Measurements from ENCODE around the gene BDNF.

BDNF gene

DNA sequence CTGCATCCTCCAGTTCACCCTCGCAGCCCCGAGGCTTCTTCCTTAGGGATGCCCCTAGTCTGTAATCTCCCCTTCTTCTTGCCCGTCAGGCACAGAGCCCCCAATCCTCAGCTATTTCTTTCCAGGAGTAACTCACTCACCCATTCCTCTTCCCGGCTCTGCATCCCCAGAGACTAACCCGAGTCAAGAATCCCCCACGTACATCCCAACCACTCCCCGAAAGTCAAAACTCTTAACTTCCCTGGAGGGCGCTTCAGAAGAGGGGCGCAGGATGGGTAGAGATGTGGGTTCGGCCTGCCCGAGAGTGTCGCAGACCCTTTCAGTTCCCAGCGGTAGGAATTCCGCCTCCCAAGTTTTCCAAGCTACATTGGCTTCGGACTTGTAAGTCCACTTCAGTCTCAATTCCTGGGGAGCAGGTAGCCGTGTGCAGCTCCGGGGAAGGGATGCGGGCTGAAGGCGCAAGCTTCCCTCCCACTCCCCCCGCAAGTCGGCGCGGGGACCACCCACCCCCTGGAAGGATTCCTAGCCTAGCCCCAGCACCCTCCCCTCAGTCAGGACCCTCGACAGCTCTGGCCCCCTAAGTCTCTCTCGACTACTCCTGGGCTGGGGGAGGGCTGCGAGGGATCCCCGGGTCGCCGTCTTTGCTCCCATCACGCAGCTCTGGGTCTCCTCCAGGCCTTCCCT is 871 bp downstream of the BDNF start:
- peak overlapping the region; percentile 4; the same call in 1 of the 2 replicates for H3K4me3 ChIP-seq
- peak in 1 of 2 experiments; percentile 9 for DNase-seq (ENCODE audit: low spot score in 2 of 2)
- no peaks in the 10 kb centered on the region for H3K4me1 ChIP-seq

DNA sequence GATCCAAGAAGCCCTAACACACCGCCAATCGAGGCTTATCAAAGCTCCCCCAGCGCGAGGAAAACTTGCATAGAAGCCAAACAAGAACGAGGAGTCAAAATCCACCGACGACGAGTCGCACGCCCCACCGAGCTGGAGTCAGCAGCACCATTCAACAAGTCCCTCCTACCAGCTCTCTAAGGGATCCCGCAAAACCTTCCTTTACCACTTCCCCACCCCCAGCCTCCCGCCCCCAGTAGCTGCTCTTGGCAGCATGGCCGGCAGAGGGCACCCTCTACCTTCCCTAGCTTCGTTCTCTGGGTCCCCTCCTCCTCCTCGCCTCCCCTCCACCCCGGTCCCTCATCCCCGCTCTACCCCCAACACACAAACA is 1.4 kb downstream of the BDNF start:
- Histone ChIP-seq H3K4me1 (no peaks in the 10 kb centered on the region), H3K36me3 (replicated peaks) (no peaks in the 10 kb centered on the region), H3K27me3 (ENCODE audit: low read depth) (peaks cover 59% of the 10 kb centered on the region), H3K9me3 (no peaks in the 10 kb centered on the region), H3K4me3 (no peak overlapping the region)
- peak; percentile 84 to 91 for DNase-seq (ENCODE audit: low spot score in 2 of 2)
- in situ Hi-C loops (cut with MboI; ENCODE audit: low sequenced_read_pairs), result loop anchor here (25.0 kb wide), 1 partner anchor 1638 kb away; no protein-coding TSS in a partner anchor

More for the DNA sequence above, 871 bp downstream of the BDNF start:
- in situ Hi-C loops (cut with MboI; ENCODE audit: low sequenced_read_pairs), result loop anchor here (25.0 kb wide), 1 partner anchor 1638 kb away; no protein-coding TSS in a partner anchor
- Histone ChIP-seq H3K36me3 (replicated peaks) (no peaks in the 10 kb centered on the region), H3K27me3 (ENCODE audit: low read depth) (peaks cover 59% of the 10 kb centered on the region), H3K9me3 (no peaks in the 10 kb centered on the region)

DNA sequence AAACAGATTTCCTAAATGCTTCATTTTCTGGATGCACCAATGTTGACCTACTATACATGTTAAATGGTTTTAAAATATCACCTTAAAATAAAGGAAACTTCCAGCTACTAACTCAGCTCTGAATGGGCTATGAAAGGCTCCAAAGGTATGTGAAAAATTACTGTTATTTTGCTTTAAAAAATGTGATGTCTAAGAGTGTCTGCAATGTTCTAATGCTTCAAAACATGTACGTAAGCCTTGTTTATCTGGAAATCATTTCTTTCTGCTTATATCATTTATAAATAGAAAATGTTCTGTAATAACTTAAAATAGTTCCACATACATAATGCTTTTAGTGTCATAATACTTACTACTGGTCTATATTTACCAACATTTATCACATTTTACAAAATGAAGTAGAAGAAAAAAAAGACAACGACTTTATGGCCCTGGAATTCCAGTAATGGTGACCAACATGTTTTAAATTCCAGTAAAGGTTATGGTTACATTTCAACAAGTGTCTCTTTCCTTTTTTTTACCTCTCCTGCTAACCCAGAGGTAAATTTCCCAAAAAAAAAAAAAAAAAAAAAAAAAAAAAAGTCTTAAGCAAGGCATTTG is 2.5 kb downstream of the BDNF start:
- in situ Hi-C loops (cut with MboI; ENCODE audit: low sequenced_read_pairs), result loop anchor here (25.0 kb wide), 1 partner anchor 1640 kb away; no protein-coding TSS in a partner anchor
- no peaks in the 10 kb centered on the region for H3K4me1 ChIP-seq
- DNase-seq (ENCODE audit: low spot score in 2 of 2), result no peak
- H3K27me3 ChIP-seq (ENCODE audit: low read depth), result peaks cover 49% of the 10 kb centered on the region
- no peak overlapping the region for H3K4me3 ChIP-seq
- H3K36me3 ChIP-seq (replicated peaks), result no peaks in the 10 kb centered on the region
- H3K9me3 ChIP-seq, result no peaks in the 10 kb centered on the region

DNA sequence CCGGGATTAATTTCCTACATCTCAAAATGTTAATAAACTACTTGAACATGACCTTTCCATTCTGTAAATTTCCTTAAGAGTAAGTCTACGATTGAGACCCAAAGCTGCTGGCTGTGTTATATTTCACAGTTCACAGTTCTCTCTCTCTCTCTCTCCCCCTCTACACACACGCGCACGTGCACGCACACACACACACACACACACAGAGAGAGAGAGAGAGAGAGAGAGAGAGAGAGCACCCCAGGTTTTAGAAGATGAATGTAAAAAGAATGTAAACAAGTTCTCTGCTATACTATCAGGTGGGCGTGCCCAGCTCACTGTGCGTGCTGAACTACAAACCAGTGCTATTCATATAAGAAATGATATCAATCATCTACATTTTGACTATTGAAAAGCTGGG is 3.3 kb downstream of the BDNF start:
- in situ Hi-C loops (cut with MboI; ENCODE audit: low sequenced_read_pairs), result loop anchor here (25.0 kb wide), 1 partner anchor 1640 kb away; no protein-coding TSS in a partner anchor
- DNase-seq (ENCODE audit: low spot score in 2 of 2), result no peak
- H3K27me3 ChIP-seq (ENCODE audit: low read depth), result peaks cover 42% of the 10 kb centered on the region
- no peak overlapping the region for H3K4me3 ChIP-seq
- H3K36me3 ChIP-seq (replicated peaks), result no peaks in the 10 kb centered on the region
- no peaks in the 10 kb centered on the region for H3K9me3 ChIP-seq
- H3K4me1 ChIP-seq, result no peaks in the 10 kb centered on the region

DNA sequence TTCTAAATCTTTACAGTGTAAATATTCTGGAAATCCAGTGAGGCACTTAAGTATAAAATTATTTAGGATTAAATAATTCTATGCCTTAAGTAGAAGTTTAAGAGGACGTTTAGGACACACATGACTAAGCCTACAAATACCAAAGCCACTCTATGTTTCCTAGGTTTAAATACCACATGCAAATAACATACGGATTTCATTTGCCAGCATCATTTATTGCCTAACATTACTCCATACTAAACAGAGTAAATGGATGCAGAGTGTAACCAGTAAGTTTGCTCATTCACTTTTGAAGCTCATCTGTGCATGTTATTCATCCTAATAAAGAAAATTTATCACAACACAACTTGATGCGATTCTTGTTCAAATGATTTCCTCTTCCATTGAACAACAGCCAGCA is 4.1 kb downstream of the BDNF start:
- Histone ChIP-seq H3K36me3 (replicated peaks) (no peaks in the 10 kb centered on the region), H3K9me3 (no peaks in the 10 kb centered on the region), H3K27me3 (ENCODE audit: low read depth) (peaks cover 37% of the 10 kb centered on the region), H3K4me3 (no peak overlapping the region), H3K4me1 (no peaks in the 10 kb centered on the region)
- no peak for DNase-seq (ENCODE audit: low spot score in 2 of 2)
- in situ Hi-C loops (cut with MboI; ENCODE audit: low sequenced_read_pairs), result loop anchor here (25.0 kb wide), 1 partner anchor 1641 kb away; no protein-coding TSS in a partner anchor

DNA sequence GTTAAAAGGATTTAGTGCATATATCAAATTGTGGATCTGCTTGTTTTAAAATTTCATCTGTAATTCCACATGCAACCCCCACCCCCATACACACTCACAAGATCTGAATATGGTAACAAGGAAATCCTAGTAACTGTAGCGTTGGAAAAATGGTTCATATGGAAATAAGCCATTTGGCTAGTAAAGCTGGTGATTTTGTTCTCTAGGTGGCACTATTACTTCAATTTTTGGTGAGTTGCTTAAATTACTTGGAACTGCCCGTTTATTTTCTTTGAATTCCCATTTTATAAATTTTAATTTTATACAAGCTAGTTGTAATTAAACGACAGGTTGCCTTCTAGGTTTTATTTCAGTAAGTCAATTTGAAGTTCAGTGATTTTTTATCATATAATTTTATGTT is 5.3 kb downstream of the BDNF start:
- no peaks in the 10 kb centered on the region for H3K4me1 ChIP-seq
- peaks cover 29% of the 10 kb centered on the region for H3K27me3 ChIP-seq (ENCODE audit: low read depth)
- no peaks in the 10 kb centered on the region for H3K9me3 ChIP-seq
- in situ Hi-C loops (cut with MboI; ENCODE audit: low sequenced_read_pairs), result loop anchor here (25.0 kb wide), 1 partner anchor 1642 kb away; no protein-coding TSS in a partner anchor
- peak in 1 of 2 experiments; percentile 27 for DNase-seq (ENCODE audit: low spot score in 2 of 2)
- H3K36me3 ChIP-seq (replicated peaks), result no peaks in the 10 kb centered on the region
- H3K4me3 ChIP-seq, result no peak overlapping the region

DNA sequence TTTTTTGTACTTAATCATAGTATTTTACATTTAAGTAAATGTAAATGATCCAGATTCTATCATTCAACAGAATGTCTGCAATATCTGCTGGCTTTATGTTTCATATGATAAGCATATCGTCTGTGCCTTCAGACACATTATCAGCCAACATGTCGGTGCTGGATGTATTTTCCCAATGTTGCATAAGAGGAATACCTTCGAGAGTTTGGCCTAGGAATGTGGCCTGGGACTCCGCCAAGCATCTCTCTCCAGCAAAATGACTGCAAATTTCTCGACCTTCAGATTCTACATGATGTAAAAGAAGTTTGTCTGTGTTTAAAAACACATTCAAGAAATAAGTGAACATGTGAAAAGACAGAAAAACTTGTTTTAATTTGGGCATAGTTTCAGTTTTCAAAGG is 6.9 kb downstream of the BDNF start:
- no peaks in the 10 kb centered on the region for H3K9me3 ChIP-seq
- H3K36me3 ChIP-seq (replicated peaks), result no peaks in the 10 kb centered on the region
- peaks cover 20% of the 10 kb centered on the region for H3K27me3 ChIP-seq (ENCODE audit: low read depth)
- H3K4me1 ChIP-seq, result no peaks in the 10 kb centered on the region
- no peak overlapping the region for H3K4me3 ChIP-seq
- no peak for DNase-seq (ENCODE audit: low spot score in 2 of 2)
- in situ Hi-C loops (cut with MboI; ENCODE audit: low sequenced_read_pairs), result loop anchor here (25.0 kb wide), 1 partner anchor 1644 kb away; no protein-coding TSS in a partner anchor

DNA sequence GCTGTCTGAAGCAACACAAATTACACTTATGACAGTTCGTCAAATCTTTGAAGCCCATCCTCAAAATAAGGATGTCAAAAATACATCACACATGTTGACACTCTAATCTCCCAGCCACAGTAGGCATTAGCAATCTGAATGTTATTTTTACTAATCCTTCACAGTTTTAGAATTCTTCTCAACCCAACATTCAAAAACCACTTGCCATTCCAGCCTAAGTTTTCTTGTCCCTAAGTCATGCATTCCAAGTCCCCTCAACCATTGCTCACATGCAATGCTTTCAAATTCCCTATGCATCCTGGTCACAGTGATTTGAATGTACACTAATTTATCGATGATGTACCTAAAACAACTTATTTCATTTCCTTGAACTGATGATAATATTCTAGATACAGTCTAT is 7.5 kb downstream of the BDNF start:
- in situ Hi-C loops (cut with MboI; ENCODE audit: low sequenced_read_pairs), result loop anchor here (25.0 kb wide), 1 partner anchor 1645 kb away; no protein-coding TSS in a partner anchor
- no peaks in the 10 kb centered on the region for H3K36me3 ChIP-seq (replicated peaks)
- H3K27me3 ChIP-seq (ENCODE audit: low read depth), result peaks cover 19% of the 10 kb centered on the region
- no peaks in the 10 kb centered on the region for H3K9me3 ChIP-seq
- H3K4me3 ChIP-seq, result no peak overlapping the region
- DNase-seq (ENCODE audit: low spot score in 2 of 2), result no peak
- no peaks in the 10 kb centered on the region for H3K4me1 ChIP-seq

DNA sequence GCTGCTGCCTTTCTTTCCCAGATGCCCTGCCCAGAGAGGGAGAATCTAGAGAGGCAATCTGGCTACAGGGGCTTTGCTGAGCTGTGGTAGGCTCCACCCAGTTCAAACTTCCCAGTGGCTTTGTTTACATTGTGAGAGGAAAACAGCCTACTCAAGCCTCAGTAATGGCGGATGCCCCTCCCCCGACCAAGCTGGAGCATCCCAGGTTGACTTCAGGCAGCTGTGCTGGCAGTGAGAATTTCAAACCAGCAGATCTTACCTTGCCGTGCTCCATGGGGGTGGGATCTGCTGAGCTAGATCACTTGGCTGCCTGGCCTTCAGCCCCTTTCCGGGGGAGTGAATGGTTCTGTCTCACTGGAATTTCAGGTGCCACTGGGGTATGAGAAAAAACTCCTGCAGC is 12.2 kb downstream of the BDNF start:
- Histone ChIP-seq H3K27me3 (ENCODE audit: low read depth) (0 out of 2 replicates have a peak, but pooled peaks cover 5% of the 10 kb centered on the region), H3K4me3 (no peak overlapping the region), H3K36me3 (replicated peaks) (no peaks in the 10 kb centered on the region), H3K4me1 (no peaks in the 10 kb centered on the region), H3K9me3 (no peaks in the 10 kb centered on the region)
- no peak for DNase-seq (ENCODE audit: low spot score in 2 of 2)
- in situ Hi-C loops (cut with MboI; ENCODE audit: low sequenced_read_pairs), result loop anchor here (25.0 kb wide), 1 partner anchor 1649 kb away; no protein-coding TSS in a partner anchor

DNA sequence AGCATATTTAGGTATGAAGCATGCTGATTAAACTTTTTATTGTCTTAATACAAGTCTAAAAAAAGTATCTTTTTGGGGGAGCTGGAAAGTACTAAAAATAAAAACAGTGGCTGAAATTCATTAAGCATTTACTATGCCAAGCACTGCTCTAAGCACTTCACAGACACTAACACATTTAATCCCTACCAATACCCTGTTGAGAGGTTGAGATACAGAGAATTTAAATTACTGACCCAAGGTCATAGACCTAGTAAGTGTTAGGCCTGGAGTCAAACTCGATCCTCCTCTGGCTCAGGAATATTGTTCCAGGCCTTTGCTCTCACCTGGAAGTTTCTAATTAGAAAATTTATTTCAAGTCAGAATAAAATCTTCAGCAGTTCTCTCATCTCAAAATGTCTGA is 18.6 kb downstream of the BDNF start:
- Histone ChIP-seq H3K9me3 (no peaks in the 10 kb centered on the region), H3K27me3 (ENCODE audit: low read depth) (no peaks in the 10 kb centered on the region), H3K4me3 (no peak overlapping the region), H3K36me3 (replicated peaks) (no peaks in the 10 kb centered on the region), H3K4me1 (no peaks in the 10 kb centered on the region)
- in situ Hi-C loops (cut with MboI; ENCODE audit: low sequenced_read_pairs), result loop anchor here (25.0 kb wide), 1 partner anchor 1656 kb away; no protein-coding TSS in a partner anchor
- DNase-seq (ENCODE audit: low spot score in 2 of 2), result no peak

DNA sequence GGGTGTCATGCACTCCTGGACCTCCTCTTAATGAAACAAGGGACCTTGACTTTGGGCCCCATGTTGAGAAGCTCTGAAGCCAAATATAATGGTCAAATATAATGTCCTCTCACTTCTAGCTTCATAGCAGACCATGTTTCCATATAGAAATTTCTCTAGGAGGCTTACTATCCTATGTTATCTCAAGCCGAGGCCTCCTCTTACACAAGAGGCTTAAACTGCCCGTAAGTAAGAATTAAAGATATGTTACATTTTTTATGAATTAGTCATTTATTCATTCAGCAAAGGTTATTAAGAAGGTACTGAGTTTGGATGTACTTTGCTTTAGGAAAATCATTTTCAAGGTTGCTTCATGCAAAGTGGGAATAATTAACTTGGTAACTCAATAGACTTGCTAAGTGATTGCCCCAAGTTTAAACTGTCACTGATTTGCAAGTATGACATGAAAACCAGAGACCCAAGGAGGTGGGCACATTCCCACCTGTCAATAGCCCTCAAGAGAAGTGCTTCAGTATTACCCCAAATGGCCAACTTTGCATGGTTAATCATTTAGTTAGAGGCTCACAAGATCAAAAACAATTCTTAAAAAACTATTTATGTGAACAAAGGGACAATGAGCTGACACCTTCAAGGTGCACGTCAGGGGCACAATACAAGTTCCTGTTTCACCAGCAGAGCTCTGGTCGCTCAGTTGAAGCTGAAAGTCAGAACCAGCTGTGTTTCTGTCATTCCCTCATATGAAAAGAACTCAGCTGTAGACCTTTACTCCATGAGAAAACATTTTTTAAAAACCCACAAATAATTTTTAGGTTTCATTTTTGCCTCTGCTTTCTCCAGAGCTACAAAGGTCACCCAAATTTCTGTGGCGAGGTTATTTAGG is 20.9 kb downstream of the BDNF start:
- H3K27me3 ChIP-seq (ENCODE audit: low read depth), result no peaks in the 10 kb centered on the region
- in situ Hi-C loops (cut with MboI; ENCODE audit: low sequenced_read_pairs), result loop anchor here (25.0 kb wide), 1 partner anchor 1658 kb away; no protein-coding TSS in a partner anchor
- H3K4me1 ChIP-seq, result no peaks in the 10 kb centered on the region
- H3K9me3 ChIP-seq, result no peaks in the 10 kb centered on the region
- H3K4me3 ChIP-seq, result no peak overlapping the region
- no peak for DNase-seq (ENCODE audit: low spot score in 2 of 2)
- no peaks in the 10 kb centered on the region for H3K36me3 ChIP-seq (replicated peaks)

DNA sequence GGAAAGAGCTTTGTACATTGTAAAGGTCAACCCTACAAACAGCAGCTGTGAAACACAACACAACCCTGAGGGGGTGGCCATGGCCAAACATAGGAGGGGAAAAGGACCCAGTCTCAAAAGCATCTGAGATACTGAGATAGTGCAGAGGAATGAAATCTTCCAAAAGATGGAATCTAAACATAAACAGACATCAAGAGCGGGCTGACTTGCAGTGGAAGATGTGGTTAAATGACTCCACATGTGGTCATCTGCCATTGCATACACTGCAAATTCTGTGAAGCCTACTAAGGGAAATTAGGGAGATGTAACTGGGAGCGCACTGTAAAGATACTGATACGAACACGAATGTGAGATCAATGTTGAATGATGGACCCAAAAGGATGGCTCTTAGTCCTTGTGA is 22.0 kb downstream of the BDNF start:
- in situ Hi-C loops (cut with MboI; ENCODE audit: low sequenced_read_pairs), result loop anchor here (25.0 kb wide), 1 partner anchor 1659 kb away; no protein-coding TSS in a partner anchor
- no peak overlapping the region for H3K4me3 ChIP-seq
- no peaks in the 10 kb centered on the region for H3K4me1 ChIP-seq
- no peaks in the 10 kb centered on the region for H3K9me3 ChIP-seq
- DNase-seq (ENCODE audit: low spot score in 2 of 2), result no peak
- no peaks in the 10 kb centered on the region for H3K36me3 ChIP-seq (replicated peaks)
- no peaks in the 10 kb centered on the region for H3K27me3 ChIP-seq (ENCODE audit: low read depth)

DNA sequence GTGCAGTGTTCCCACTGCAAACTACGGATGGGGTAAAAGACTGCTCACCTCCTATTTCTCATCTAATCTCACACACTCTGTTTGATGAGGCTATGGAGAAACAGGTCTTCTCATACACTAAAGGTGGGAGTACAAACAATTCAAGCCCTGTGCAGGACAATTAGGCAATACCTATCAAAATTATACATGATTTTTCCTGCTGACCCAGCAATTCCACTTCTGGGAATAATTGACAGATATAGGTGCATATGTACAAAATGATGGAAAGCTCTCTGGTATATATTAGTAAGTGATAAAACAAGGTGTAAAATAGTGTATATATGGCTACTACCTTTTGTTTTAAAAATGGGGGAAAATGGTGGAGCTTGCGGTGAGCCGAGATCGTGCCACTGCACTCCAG is 23.1 kb downstream of the BDNF start:
- no peaks in the 10 kb centered on the region for H3K27me3 ChIP-seq (ENCODE audit: low read depth)
- H3K4me1 ChIP-seq, result no peaks in the 10 kb centered on the region
- in situ Hi-C loops (cut with MboI; ENCODE audit: low sequenced_read_pairs), result loop anchor here (25.0 kb wide), 1 partner anchor 1660 kb away; no protein-coding TSS in a partner anchor
- no peaks in the 10 kb centered on the region for H3K36me3 ChIP-seq (replicated peaks)
- H3K4me3 ChIP-seq, result no peak overlapping the region
- no peak for DNase-seq (ENCODE audit: low spot score in 2 of 2)
- H3K9me3 ChIP-seq, result no peaks in the 10 kb centered on the region
